Fibroblast of villous mesenchyme (primary cell): Measurements from ENCODE around the gene CST11. TPM values are rescaled to one million over a fixed set of nuclear protein-coding genes. Genes with fewer than 3 reads are reported as not detected.

Experiments
- DNase-seq: peaks from one replicate; pipeline ENCODE4 v3.0.0-alpha.2; 2010; ENCODE audit warnings: low read depth
- H3K4me3 ChIP-seq: 2 replicates; pipeline ENCODE4 v1.5.1; 2011; ENCODE audit warnings: low read depth, mild to moderate bottlenecking, low read length
- CTCF ChIP-seq: IDR thresholded peaks from 2 replicates; pipeline ENCODE4 v1.5.1; 2012; ENCODE audit warnings: low read depth, mild to moderate bottlenecking, low read length; ENCODE audit not compliant: insufficient read depth
- total RNA-seq: library from RNA; depleted of rRNA; stranded (reverse); fragments of >200 nt; gene quantifications from 2 replicates; pipeline ENCODE4 v1.2.3, GENCODE V29; 2012

CST11 gene
- total RNA-seq = not detected in 2 replicates

GRCh38 chr20:23452776-23453175 lies at the start of gene CST11:
Gene CST11 (minus strand): TSS chr20:23452876. CDS start chr20:23452811, 65 bp downstream.
- no peak within 1 kb of the TSS for H3K4me3 ChIP-seq
- DNase-seq = no peak
- no peak for TF ChIP-seq CTCF

GRCh38 chr20:23501926-23502325 lies 49.2 kb upstream of the CST11 start:
- no peak for DNase-seq
- H3K4me3 ChIP-seq = no peak overlapping the region
- no peak for TF ChIP-seq CTCF

- TF ChIP-seq CTCF = no peak
- no peak for DNase-seq
- H3K4me3 ChIP-seq = no peak overlapping the region
Observed at GRCh38 chr20:23497536-23497935, 44.9 kb upstream of the CST11 start.

GRCh38 chr20:23493172-23493772 lies 40.6 kb upstream of the CST11 start:
- no peak for TF ChIP-seq CTCF
- no peak for DNase-seq
- no peak overlapping the region for H3K4me3 ChIP-seq

- DNase-seq = no peak
- no peak overlapping the region for H3K4me3 ChIP-seq
- TF ChIP-seq CTCF = no peak
Observed at GRCh38 chr20:23492292-23492691, 39.6 kb upstream of the CST11 start.

- no peak within 1 kb of the TSS for H3K4me3 ChIP-seq
- no peak for TF ChIP-seq CTCF
- DNase-seq = no peak
Observed at GRCh38 chr20:23490817-23491216, 38.1 kb upstream of the CST11 start, which contains the start of gene CST8. Gene CST8 (plus strand): TSS chr20:23491117. CDS start chr20:23491668, 551 bp downstream.

GRCh38 chr20:23488996-23489395 lies 36.3 kb upstream of the CST11 start:
- no peak for DNase-seq
- no peak overlapping the region for H3K4me3 ChIP-seq
- TF ChIP-seq CTCF = no peak
